HT-29 (cell line): ENCODE results near the gene ALPI. TPM values are rescaled to one million over a fixed set of nuclear protein-coding genes. Genes with fewer than 3 reads are reported as not detected.
"Not testable (repeated sequence)": the region's sequence is repeated elsewhere in the genome, so short reads cannot be mapped to it uniquely, and the experiment has no call there.

Source experiments
- DNase-seq: peaks from one replicate; pipeline ENCODE4 v3.0.0-alpha.2; 2015; ENCODE audit warnings: low spot score
- total RNA-seq: library from RNA; depleted of rRNA; stranded (reverse); fragments of >200 nt; shearing (Covaris generic); gene quantifications from 2 replicates; pipeline ENCODE4 v1.2.3, GENCODE V29; 2014

ALPI gene
- total RNA-seq, 1 experiment from 2014 or later, result not detected

- DNase-seq, result peak; percentile 44
These were observed 35.3 kb upstream of the ALPI start for GRCh38 chr2:232420463-232421188.

GRCh38 chr2:232421189-232421785 is 34.7 kb upstream of the ALPI start:
- no peak for DNase-seq

GRCh38 chr2:232422051-232422450 is 33.9 kb upstream of the ALPI start:
- no peak for DNase-seq

GRCh38 chr2:232422996-232423395 is 33.0 kb upstream of the ALPI start:
- DNase-seq, result not testable (repeated sequence)

GRCh38 chr2:232423407-232423806 is 32.5 kb upstream of the ALPI start:
- not testable (repeated sequence) for DNase-seq

- no peak for DNase-seq
These were observed 24.0 kb upstream of the ALPI start for GRCh38 chr2:232431705-232432590.

GRCh38 chr2:232432598-232433184 is 23.3 kb upstream of the ALPI start:
- DNase-seq, result no peak

GRCh38 chr2:232433622-232434021 is 22.3 kb upstream of the ALPI start:
- not testable (repeated sequence) for DNase-seq

- no peak for DNase-seq
These were observed 21.9 kb upstream of the ALPI start for GRCh38 chr2:232434091-232434490.

- DNase-seq, result no peak
These were observed 21.2 kb upstream of the ALPI start for GRCh38 chr2:232434563-232435374.

GRCh38 chr2:232435375-232435648 is 20.6 kb upstream of the ALPI start:
- DNase-seq, result no peak

GRCh38 chr2:232435805-232436204 is 20.1 kb upstream of the ALPI start:
- no peak for DNase-seq

- DNase-seq, result no peak
These were observed 19.4 kb upstream of the ALPI start for GRCh38 chr2:232436381-232437194.

- DNase-seq, result no peak
These were observed 18.8 kb upstream of the ALPI start for GRCh38 chr2:232437195-232437571.

GRCh38 chr2:232438091-232438490 is 17.9 kb upstream of the ALPI start:
- DNase-seq, result no peak

- peak; percentile 61 for DNase-seq
These were observed 16.8 kb upstream of the ALPI start for GRCh38 chr2:232438951-232439757.

- DNase-seq, result peak; percentile 28
These were observed 16.2 kb upstream of the ALPI start for GRCh38 chr2:232439758-232440135.

GRCh38 chr2:232440220-232441018 is 15.5 kb upstream of the ALPI start:
- DNase-seq, result peak; percentile 88

- no peak for DNase-seq
These were observed 14.8 kb upstream of the ALPI start for GRCh38 chr2:232441147-232441651.
